ENCODE results near the gene ADGRB3. TPM values are rescaled to one million over a fixed set of nuclear protein-coding genes. Genes with fewer than 3 reads are reported as not detected.

The ADGRB3 gene
- total RNA-seq, 1 donor from 2014 or later = 0.92 TPM

- no peak overlapping the region for H3K4me3 ChIP-seq (ENCODE audit: low read depth, low read length)
- TF ChIP-seq CTCF (IDR thresholded peaks at IDR 0.05; ENCODE audit: insufficient read depth, low read length, poor library complexity, severe bottlenecking) = no peak
Measured at GRCh38 chr6:68650142-68650541, 15.1 kb downstream of the ADGRB3 start.

GRCh38 chr6:68651011-68651985 is 16.2 kb downstream of the ADGRB3 start:
- H3K4me3 ChIP-seq (ENCODE audit: low read depth, low read length) = no peak overlapping the region
- no peak for DNase-seq (ENCODE audit: low read depth)
- TF ChIP-seq CTCF (IDR thresholded peaks at IDR 0.05; ENCODE audit: insufficient read depth, low read length, poor library complexity, severe bottlenecking) = no peak

More at GRCh38 chr6:68650142-68650541, 15.1 kb downstream of the ADGRB3 start:
- H3K27me3 ChIP-seq (ENCODE audit: control insufficient read depth, insufficient read depth, low read length) = no peaks in the 10 kb centered on the region
- no peak for DNase-seq (ENCODE audit: low read depth)
- H3K36me3 ChIP-seq (ENCODE audit: control insufficient read depth, insufficient read depth, low read length) = no peaks in the 10 kb centered on the region

GRCh38 chr6:68652117-68652536 is 17.0 kb downstream of the ADGRB3 start:
- TF ChIP-seq CTCF (IDR thresholded peaks at IDR 0.05; ENCODE audit: insufficient read depth, low read length, poor library complexity, severe bottlenecking) = no peak
- Histone ChIP-seq H3K36me3 (ENCODE audit: control insufficient read depth, insufficient read depth, low read length) (no peaks in the 10 kb centered on the region), H3K4me3 (ENCODE audit: low read depth, low read length) (no peak overlapping the region), H3K27me3 (ENCODE audit: control insufficient read depth, insufficient read depth, low read length) (no peaks in the 10 kb centered on the region)
- DNase-seq (ENCODE audit: low read depth) = no peak

More at GRCh38 chr6:68651011-68651985, 16.2 kb downstream of the ADGRB3 start:
- H3K36me3 ChIP-seq (ENCODE audit: control insufficient read depth, insufficient read depth, low read length) = no peaks in the 10 kb centered on the region
- H3K27me3 ChIP-seq (ENCODE audit: control insufficient read depth, insufficient read depth, low read length) = no peaks in the 10 kb centered on the region

- TF ChIP-seq CTCF (IDR thresholded peaks at IDR 0.05; ENCODE audit: insufficient read depth, low read length, poor library complexity, severe bottlenecking) = no peak
- H3K36me3 ChIP-seq (ENCODE audit: control insufficient read depth, insufficient read depth, low read length) = no peaks in the 10 kb centered on the region
- no peak overlapping the region for H3K4me3 ChIP-seq (ENCODE audit: low read depth, low read length)
- H3K27me3 ChIP-seq (ENCODE audit: control insufficient read depth, insufficient read depth, low read length) = no peaks in the 10 kb centered on the region
- DNase-seq (ENCODE audit: low read depth) = no peak
Measured at GRCh38 chr6:68653074-68653705, 18.1 kb downstream of the ADGRB3 start.

GRCh38 chr6:68653706-68654089 is 18.6 kb downstream of the ADGRB3 start:
- no peak for DNase-seq (ENCODE audit: low read depth)
- no peak for TF ChIP-seq CTCF (IDR thresholded peaks at IDR 0.05; ENCODE audit: insufficient read depth, low read length, poor library complexity, severe bottlenecking)
- Histone ChIP-seq H3K27me3 (ENCODE audit: control insufficient read depth, insufficient read depth, low read length) (no peaks in the 10 kb centered on the region), H3K4me3 (ENCODE audit: low read depth, low read length) (no peak overlapping the region), H3K36me3 (ENCODE audit: control insufficient read depth, insufficient read depth, low read length) (no peaks in the 10 kb centered on the region)

Data from kidney epithelial cell (primary cell).